ENCODE data around the gene PRRC2B. TPM values are rescaled to one million over a fixed set of nuclear protein-coding genes. Genes with fewer than 3 reads are reported as not detected.

The PRRC2B gene
- total and polyA plus RNA-seq, 8 donors, result 26.3 to 251 (median 71.8) TPM

GRCh38 chr9:131409458-131409992 lies 15.6 kb downstream of the PRRC2B start:
- no peak for DNase-seq
- H3K4me1 ChIP-seq, result peaks cover 66 to 99% (median 86%) of the 10 kb centered on the region in 4 donors
- no peaks in the 10 kb centered on the region for H3K9me3 ChIP-seq
- no peak overlapping the region for H3K4me3 ChIP-seq
- no peaks in the 10 kb centered on the region for H3K27me3 ChIP-seq
- WGBS, 5 donors, result 29 to 45% (median 32%) methylated on average over 7 of the region's 7 CpGs
- intact Hi-C loops (cut with DNase I; ENCODE audit: low total_unique reads), result no loop called here
- TF ChIP-seq CTCF (IDR thresholded peaks at IDR 0.05), result no peak
- no peak for TF ChIP-seq EP300 (IDR thresholded peaks at IDR 0.05)
- TF ChIP-seq POLR2AphosphoS5 (IDR thresholded peaks at IDR 0.05), result no peak
- TF ChIP-seq POLR2A (IDR thresholded peaks at IDR 0.05), result no peak
- peak overlapping the region in 3 of 5 donors; percentile 79 to 84 (median 82) for H3K27ac ChIP-seq
- no peaks in the 10 kb centered on the region for H3K36me3 ChIP-seq

GRCh38 chr9:131410044-131410491 lies 16.2 kb downstream of the PRRC2B start:
- WGBS, 5 donors, result 44 to 55% (median 47%) methylated on average over 7 of the region's 7 CpGs
- DNase-seq, result no peak
- no peaks in the 10 kb centered on the region for H3K27me3 ChIP-seq
- H3K27ac ChIP-seq, result peak overlapping the region in 3 of 5 donors; percentile 49 to 82 (median 79)
- peaks cover 62 to 99% (median 83%) of the 10 kb centered on the region in 4 donors for H3K4me1 ChIP-seq
- H3K36me3 ChIP-seq, result peaks cover 0 to 3% (median 0%) of the 10 kb centered on the region in 4 donors
- TF ChIP-seq POLR2A (IDR thresholded peaks at IDR 0.05) (no peak), CTCF (IDR thresholded peaks at IDR 0.05) (no peak), EP300 (IDR thresholded peaks at IDR 0.05) (no peak), POLR2AphosphoS5 (IDR thresholded peaks at IDR 0.05) (no peak)
- no peaks in the 10 kb centered on the region for H3K9me3 ChIP-seq
- H3K4me3 ChIP-seq, result no peak overlapping the region
- intact Hi-C loops (cut with DNase I; ENCODE audit: low total_unique reads), result no loop called here

- 69 to 79% (median 76%) methylated on average over 15 of the region's 15 CpGs for WGBS, 5 donors
- peaks cover 49 to 99% (median 77%) of the 10 kb centered on the region in 4 donors for H3K4me1 ChIP-seq
- no peaks in the 10 kb centered on the region for H3K9me3 ChIP-seq
- intact Hi-C loops (cut with DNase I; ENCODE audit: low total_unique reads), result no loop called here
- no peaks in the 10 kb centered on the region for H3K27me3 ChIP-seq
- no peak overlapping the region for H3K27ac ChIP-seq
- H3K4me3 ChIP-seq, result no peak overlapping the region
- peaks cover 0 to 3% (median 0%) of the 10 kb centered on the region in 4 donors for H3K36me3 ChIP-seq
- TF ChIP-seq POLR2A (IDR thresholded peaks at IDR 0.05) (no peak), EP300 (IDR thresholded peaks at IDR 0.05) (no peak), POLR2AphosphoS5 (IDR thresholded peaks at IDR 0.05) (no peak), CTCF (IDR thresholded peaks at IDR 0.05) (no peak)
- DNase-seq, result no peak
Observed at GRCh38 chr9:131411719-131412681, 18.1 kb downstream of the PRRC2B start.

- Histone ChIP-seq H3K27ac (peak overlapping the region in 1 of 5 donors; percentile 73), H3K36me3 (peaks cover 0 to 3% (median 0%) of the 10 kb centered on the region in 4 donors), H3K27me3 (no peaks in the 10 kb centered on the region), H3K4me1 (peaks cover 49 to 100% (median 81%) of the 10 kb centered on the region in 4 donors), H3K4me3 (no peak overlapping the region), H3K9me3 (no peaks in the 10 kb centered on the region)
- TF ChIP-seq CTCF (IDR thresholded peaks at IDR 0.05) (no peak), POLR2AphosphoS5 (IDR thresholded peaks at IDR 0.05) (no peak), POLR2A (IDR thresholded peaks at IDR 0.05) (no peak), EP300 (IDR thresholded peaks at IDR 0.05) (no peak)
- no peak for DNase-seq
- WGBS, 5 donors, result 82 to 94% (median 89%) methylated on average over 4 of the region's 4 CpGs
- intact Hi-C loops (cut with DNase I; ENCODE audit: low total_unique reads), result no loop called here
Observed at GRCh38 chr9:131416509-131416908, 22.6 kb downstream of the PRRC2B start.

Data from stomach (tissue), 9 donors.